Measurements from ENCODE around the gene RAC3. TPM values are rescaled to one million over a fixed set of nuclear protein-coding genes. Genes with fewer than 3 reads are reported as not detected.

RAC3 gene
- total and polyA plus RNA-seq, 4 donors, result 0.63 to 6.3 (median 3.3) TPM

DNA sequence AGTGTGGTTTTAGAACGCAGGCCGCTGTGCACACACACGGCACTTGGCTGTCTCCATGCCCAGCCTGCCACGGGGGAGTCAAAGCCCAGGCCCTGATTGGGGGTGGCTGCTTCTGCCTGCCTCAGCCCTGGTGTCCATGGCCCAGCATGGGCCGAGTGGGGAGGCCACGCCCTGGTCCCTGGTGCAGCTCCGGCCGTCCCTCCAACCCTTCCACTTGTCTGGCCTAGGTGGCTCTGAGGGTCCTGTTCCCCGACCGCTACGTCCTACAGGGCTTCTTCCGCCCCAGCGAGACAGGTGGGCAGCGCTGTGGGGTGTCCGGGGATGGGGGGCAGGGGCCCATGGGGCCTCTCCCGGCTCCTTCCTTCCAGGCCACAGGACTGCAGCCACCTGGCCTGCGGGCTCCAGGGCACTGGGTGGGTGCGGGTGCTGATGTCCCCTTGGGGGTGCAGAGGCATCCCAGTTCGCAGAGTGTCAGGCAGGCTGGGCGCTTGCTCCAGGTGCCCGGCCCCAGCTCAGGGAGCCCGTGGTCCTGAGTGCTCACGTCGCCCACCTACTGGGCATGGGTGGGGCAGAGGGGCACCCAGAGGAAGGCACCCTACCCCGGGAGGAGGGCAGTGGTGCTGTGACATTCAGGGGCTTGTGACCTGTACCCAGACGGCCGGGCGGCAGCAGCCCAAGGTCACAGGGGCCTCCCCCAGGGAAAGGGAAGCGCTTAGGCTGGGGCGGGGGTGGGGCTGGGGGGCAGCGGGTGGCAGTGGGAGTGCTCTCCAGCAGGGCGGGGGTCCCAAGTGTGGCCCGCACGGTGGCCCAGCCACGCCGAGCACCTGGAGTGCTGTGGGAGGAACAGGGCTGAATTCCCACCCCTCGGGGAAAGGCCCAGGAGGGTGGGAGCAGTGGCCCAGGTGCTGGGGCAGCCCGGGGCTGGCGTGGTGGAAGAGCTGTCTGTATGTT is 20.6 kb upstream of the RAC3 start:
- H3K4me1 ChIP-seq (ENCODE audit: control insufficient read depth in 4 of 4, insufficient read depth in 4 of 4, low read length in 3 of 4), result no peaks in the 10 kb centered on the region
- no peak for DNase-seq (ENCODE audit: low spot score)
- H3K27me3 ChIP-seq (ENCODE audit: control insufficient read depth in 4 of 4, insufficient read depth in 4 of 4, low read length in 3 of 4), result no peaks in the 10 kb centered on the region
- TF ChIP-seq RXRA (IDR thresholded peaks at IDR 0.05) (no peak), FOXA2 (IDR thresholded peaks at IDR 0.05) (no peak), YY1 (IDR thresholded peaks at IDR 0.05) (no peak), FOXA1 (IDR thresholded peaks at IDR 0.05) (no peak), JUND (IDR thresholded peaks at IDR 0.05) (no peak), RAD21 (IDR thresholded peaks at IDR 0.05) (no peak), NR2F2 (IDR thresholded peaks at IDR 0.05) (no peak), EGR1 (IDR thresholded peaks at IDR 0.05; ENCODE audit: low read depth in 2 of 2) (no peak), SP1 (IDR thresholded peaks at IDR 0.05) (no peak), HNF4A (conservative IDR thresholded peaks at IDR 0.05) (no peak), GABPA (IDR thresholded peaks at IDR 0.05 in 1 of 2, conservative IDR thresholded peaks at IDR 0.05 in 1 of 2) (no peak), TAF1 (conservative IDR thresholded peaks at IDR 0.05) (no peak), HNF4G (IDR thresholded peaks at IDR 0.05) (no peak)
- TF ChIP-seq, protein P1, sequence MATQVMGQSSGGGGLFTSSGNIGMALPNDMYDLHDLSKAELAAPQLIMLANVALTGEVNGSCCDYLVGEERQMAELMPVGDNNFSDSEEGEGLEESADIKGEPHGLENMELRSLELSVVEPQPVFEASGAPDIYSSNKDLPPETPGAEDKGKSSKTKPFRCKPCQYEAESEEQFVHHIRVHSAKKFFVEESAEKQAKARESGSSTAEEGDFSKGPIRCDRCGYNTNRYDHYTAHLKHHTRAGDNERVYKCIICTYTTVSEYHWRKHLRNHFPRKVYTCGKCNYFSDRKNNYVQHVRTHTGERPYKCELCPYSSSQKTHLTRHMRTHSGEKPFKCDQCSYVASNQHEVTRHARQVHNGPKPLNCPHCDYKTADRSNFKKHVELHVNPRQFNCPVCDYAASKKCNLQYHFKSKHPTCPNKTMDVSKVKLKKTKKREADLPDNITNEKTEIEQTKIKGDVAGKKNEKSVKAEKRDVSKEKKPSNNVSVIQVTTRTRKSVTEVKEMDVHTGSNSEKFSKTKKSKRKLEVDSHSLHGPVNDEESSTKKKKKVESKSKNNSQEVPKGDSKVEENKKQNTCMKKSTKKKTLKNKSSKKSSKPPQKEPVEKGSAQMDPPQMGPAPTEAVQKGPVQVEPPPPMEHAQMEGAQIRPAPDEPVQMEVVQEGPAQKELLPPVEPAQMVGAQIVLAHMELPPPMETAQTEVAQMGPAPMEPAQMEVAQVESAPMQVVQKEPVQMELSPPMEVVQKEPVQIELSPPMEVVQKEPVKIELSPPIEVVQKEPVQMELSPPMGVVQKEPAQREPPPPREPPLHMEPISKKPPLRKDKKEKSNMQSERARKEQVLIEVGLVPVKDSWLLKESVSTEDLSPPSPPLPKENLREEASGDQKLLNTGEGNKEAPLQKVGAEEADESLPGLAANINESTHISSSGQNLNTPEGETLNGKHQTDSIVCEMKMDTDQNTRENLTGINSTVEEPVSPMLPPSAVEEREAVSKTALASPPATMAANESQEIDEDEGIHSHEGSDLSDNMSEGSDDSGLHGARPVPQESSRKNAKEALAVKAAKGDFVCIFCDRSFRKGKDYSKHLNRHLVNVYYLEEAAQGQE (IDR thresholded peaks at IDR 0.05), result no peak
- TF ChIP-seq, protein P2, sequence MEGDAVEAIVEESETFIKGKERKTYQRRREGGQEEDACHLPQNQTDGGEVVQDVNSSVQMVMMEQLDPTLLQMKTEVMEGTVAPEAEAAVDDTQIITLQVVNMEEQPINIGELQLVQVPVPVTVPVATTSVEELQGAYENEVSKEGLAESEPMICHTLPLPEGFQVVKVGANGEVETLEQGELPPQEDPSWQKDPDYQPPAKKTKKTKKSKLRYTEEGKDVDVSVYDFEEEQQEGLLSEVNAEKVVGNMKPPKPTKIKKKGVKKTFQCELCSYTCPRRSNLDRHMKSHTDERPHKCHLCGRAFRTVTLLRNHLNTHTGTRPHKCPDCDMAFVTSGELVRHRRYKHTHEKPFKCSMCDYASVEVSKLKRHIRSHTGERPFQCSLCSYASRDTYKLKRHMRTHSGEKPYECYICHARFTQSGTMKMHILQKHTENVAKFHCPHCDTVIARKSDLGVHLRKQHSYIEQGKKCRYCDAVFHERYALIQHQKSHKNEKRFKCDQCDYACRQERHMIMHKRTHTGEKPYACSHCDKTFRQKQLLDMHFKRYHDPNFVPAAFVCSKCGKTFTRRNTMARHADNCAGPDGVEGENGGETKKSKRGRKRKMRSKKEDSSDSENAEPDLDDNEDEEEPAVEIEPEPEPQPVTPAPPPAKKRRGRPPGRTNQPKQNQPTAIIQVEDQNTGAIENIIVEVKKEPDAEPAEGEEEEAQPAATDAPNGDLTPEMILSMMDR (IDR thresholded peaks at IDR 0.05; ENCODE audit: low read depth, low read length, missing input control), result no peak
- TF ChIP-seq, protein P3, sequence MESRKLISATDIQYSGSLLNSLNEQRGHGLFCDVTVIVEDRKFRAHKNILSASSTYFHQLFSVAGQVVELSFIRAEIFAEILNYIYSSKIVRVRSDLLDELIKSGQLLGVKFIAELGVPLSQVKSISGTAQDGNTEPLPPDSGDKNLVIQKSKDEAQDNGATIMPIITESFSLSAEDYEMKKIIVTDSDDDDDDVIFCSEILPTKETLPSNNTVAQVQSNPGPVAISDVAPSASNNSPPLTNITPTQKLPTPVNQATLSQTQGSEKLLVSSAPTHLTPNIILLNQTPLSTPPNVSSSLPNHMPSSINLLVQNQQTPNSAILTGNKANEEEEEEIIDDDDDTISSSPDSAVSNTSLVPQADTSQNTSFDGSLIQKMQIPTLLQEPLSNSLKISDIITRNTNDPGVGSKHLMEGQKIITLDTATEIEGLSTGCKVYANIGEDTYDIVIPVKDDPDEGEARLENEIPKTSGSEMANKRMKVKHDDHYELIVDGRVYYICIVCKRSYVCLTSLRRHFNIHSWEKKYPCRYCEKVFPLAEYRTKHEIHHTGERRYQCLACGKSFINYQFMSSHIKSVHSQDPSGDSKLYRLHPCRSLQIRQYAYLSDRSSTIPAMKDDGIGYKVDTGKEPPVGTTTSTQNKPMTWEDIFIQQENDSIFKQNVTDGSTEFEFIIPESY (IDR thresholded peaks at IDR 0.05), result no peak
- TF ChIP-seq, protein P4, sequence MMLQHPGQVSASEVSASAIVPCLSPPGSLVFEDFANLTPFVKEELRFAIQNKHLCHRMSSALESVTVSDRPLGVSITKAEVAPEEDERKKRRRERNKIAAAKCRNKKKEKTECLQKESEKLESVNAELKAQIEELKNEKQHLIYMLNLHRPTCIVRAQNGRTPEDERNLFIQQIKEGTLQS (IDR thresholded peaks at IDR 0.05), result no peak
- TF ChIP-seq, protein P5, sequence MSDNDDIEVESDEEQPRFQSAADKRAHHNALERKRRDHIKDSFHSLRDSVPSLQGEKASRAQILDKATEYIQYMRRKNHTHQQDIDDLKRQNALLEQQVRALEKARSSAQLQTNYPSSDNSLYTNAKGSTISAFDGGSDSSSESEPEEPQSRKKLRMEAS (IDR thresholded peaks at IDR 0.05), result no peak
- no peak overlapping the region for H3K4me3 ChIP-seq (ENCODE audit: low read depth in 1 of 3, low read length in 3 of 3)
- no peak overlapping the region for H3K27ac ChIP-seq (ENCODE audit: low read depth in 1 of 2, low read length in 2 of 2)
- peaks cover 0 to 9% (median 3%) of the 10 kb centered on the region in 4 donors for H3K36me3 ChIP-seq (ENCODE audit: control insufficient read depth in 4 of 4, insufficient read depth in 3 of 4, low read depth in 1 of 4, low read length in 3 of 4)
- WGBS, result 94% methylated on average over 39 of the region's 39 CpGs
- H3K9me3 ChIP-seq (ENCODE audit: control insufficient read depth in 4 of 4, low read length in 3 of 4), result no peaks in the 10 kb centered on the region
- H3K9ac ChIP-seq (ENCODE audit: low read depth in 1 of 2, low read length in 2 of 2), result no peak overlapping the region

Measured in liver (tissue), 9 donors.